NCI-H2029 (cell line): ENCODE measurements around the gene C15orf62.

Source experiments
- DNase-seq: peaks from one replicate; lab custom pipeline; 2025; lab: John Stamatoyannopoulos, UW

The C15orf62 gene

DNA sequence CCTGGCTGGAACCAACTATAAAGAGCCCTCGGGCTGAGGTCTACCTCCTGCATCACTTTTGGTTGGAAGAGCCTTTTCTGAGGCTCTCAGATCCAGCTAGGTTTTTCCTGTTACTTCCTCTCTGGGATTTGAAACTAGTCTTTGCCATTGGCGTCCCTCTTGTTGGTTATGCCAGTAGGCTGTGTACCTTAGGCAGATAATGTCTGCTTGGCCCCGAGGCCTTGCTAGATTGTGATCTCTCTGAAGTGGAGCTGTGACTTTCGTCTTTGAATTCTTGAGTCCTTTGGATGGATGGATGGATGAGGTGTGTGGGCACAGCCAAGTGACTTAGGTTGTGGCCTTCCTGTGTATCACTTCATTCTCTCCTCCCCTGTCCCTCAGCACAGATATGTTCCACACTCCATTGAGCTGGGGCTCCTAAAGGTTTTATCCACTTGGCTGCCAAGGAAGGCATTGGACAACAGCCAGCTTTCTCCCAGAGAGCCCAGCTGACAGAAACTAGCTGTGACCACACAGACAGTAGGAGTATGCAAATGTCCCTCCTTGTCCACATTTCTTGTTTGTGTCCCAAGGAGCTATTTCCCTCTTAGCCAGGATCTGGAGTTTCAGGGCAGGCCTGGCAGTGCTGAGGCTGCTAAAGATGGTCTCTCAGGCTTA is 45.4 kb downstream of the C15orf62 start:
- no peak for DNase-seq

DNA sequence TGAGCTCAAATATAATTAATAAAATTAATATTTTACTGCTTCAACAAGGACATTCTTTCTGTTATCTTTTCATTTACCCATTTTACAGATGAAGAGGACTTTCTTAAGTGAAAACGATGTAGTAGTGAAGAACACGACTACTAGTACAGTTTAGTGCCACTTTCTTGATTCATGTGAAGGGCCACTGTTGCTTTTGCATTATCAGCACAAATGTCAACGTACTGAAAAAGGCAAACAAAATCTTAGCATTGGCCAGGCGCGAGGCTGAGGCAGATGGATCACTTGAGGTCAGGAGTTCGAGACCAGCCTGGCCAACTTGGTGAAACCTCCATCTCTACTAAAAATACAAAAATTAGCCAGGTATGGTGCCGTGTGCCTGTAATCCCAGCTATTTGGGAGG is 49.3 kb downstream of the C15orf62 start:
- DNase-seq, result no peak

DNA sequence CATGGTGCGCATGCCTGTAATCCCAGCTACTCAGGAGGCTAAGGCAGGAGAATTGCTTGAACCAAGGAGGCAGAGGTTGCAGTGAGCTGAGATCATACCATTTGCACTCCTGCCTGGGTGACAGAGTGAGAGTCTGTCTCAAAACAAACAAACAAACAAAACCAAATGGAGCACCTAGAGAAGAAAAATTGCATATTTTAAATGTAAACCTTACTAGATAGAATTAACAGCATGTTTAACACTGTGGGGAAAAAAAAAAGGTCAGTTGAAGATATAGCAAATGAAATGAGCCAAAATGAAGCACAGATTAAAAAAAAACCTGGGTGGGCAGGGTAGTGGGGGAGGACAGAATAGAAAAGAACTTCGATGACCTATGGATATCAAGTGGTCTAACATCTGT is 51.4 kb downstream of the C15orf62 start:
- DNase-seq, result no peak
